Activated CD8-positive, alpha-beta memory T cell treated with anti-CD3 and anti-CD28 coated beads for 36 hours (primary cell): ENCODE measurements around the gene XYLT1. TPM values are rescaled to one million over a fixed set of nuclear protein-coding genes. Genes with fewer than 3 reads are reported as not detected.

Experiments
- CTCF ChIA-PET: fragments of 350-600 bp; sonication (Branson Sonifier 250); formaldehyde crosslinking; loops from one replicate; lab custom pipeline; 2021; ENCODE audit warnings: antibody characterized with exemption; lab: Charles Lee
- POLR2A ChIA-PET: fragments of 350-600 bp; sonication (Branson Sonifier 250); formaldehyde crosslinking; loops from one replicate; lab custom pipeline; 2021; ENCODE audit warnings: antibody characterized with exemption; lab: Charles Lee
- total RNA-seq, 2 experiments: library from RNA; stranded (reverse); gene quantifications; one replicate each; pipeline ENCODE4 v1.2.3, GENCODE V29; 2021

XYLT1 gene
- total RNA-seq, 2 experiments from 2014 or later = 4.9 to 5.2 TPM

- ChIA-PET POLR2A (no interaction called here), CTCF (interaction anchor here (0.7 to 1.1 kb wide), 2 partner anchors 11 to 93 kb away, joined by 3 read pairs; no protein-coding TSS in a partner anchor)
Measured at GRCh38 chr16:17272716-17273115, 198.0 kb downstream of the XYLT1 start.

- ChIA-PET POLR2A (interaction anchor here (0.7 kb wide), 1 partner anchor 34 kb away, joined by 3 read pairs; no protein-coding TSS in a partner anchor), CTCF (no interaction called here)
Measured at GRCh38 chr16:17271687-17272086, 199.1 kb downstream of the XYLT1 start.

- POLR2A ChIA-PET = no interaction called here
Measured at GRCh38 chr16:17270683-17271109, 200.1 kb downstream of the XYLT1 start.

GRCh38 chr16:17270111-17270510, 200.6 kb downstream of the XYLT1 start:
- ChIA-PET POLR2A (no interaction called here), CTCF (no interaction called here)

More at GRCh38 chr16:17270683-17271109, 200.1 kb downstream of the XYLT1 start:
- CTCF ChIA-PET = interaction anchor here (0.6 kb wide), 1 partner anchor 74 kb away, joined by 3 read pairs; no protein-coding TSS in a partner anchor

- ChIA-PET POLR2A (no interaction called here), CTCF (interaction anchor here (0.6 kb wide), 1 partner anchor 78 kb away, joined by 3 read pairs; no protein-coding TSS in a partner anchor)
Measured at GRCh38 chr16:17269439-17269838, 201.3 kb downstream of the XYLT1 start.

GRCh38 chr16:17266608-17267313, 204.0 kb downstream of the XYLT1 start:
- ChIA-PET POLR2A (no interaction called here), CTCF (no interaction called here)

GRCh38 chr16:17265154-17265553, 205.6 kb downstream of the XYLT1 start:
- ChIA-PET POLR2A (no interaction called here), CTCF (no interaction called here)

GRCh38 chr16:17261197-17261858, 209.4 kb downstream of the XYLT1 start:
- ChIA-PET CTCF (interaction anchor here (1.3 kb wide), 1 partner anchor 11 kb away, joined by 3 read pairs; no protein-coding TSS in a partner anchor), POLR2A (no interaction called here)

GRCh38 chr16:17260276-17260849, 210.4 kb downstream of the XYLT1 start:
- POLR2A ChIA-PET = no interaction called here
- CTCF ChIA-PET = interaction anchor here (0.7 kb wide), 1 partner anchor 191 kb away, joined by 3 read pairs; no protein-coding TSS in a partner anchor

GRCh38 chr16:17259751-17260270, 210.9 kb downstream of the XYLT1 start:
- CTCF ChIA-PET = interaction anchor here (0.7 kb wide), 1 partner anchor 191 kb away, joined by 3 read pairs; no protein-coding TSS in a partner anchor
- POLR2A ChIA-PET = no interaction called here

GRCh38 chr16:17258848-17259713, 211.7 kb downstream of the XYLT1 start:
- POLR2A ChIA-PET = no interaction called here
- CTCF ChIA-PET = no interaction called here

- ChIA-PET POLR2A (no interaction called here), CTCF (no interaction called here)
Measured at GRCh38 chr16:17258077-17258599, 212.6 kb downstream of the XYLT1 start.

GRCh38 chr16:17257426-17258023, 213.2 kb downstream of the XYLT1 start:
- CTCF ChIA-PET = no interaction called here
- POLR2A ChIA-PET = no interaction called here

GRCh38 chr16:17252701-17253100, 218.1 kb downstream of the XYLT1 start:
- ChIA-PET POLR2A (no interaction called here), CTCF (interaction anchor here (0.6 kb wide), 1 partner anchor 1797 kb away, joined by 4 read pairs; no protein-coding TSS in a partner anchor)

GRCh38 chr16:17252064-17252463, 218.7 kb downstream of the XYLT1 start:
- POLR2A ChIA-PET = no interaction called here

GRCh38 chr16:17251496-17251895, 219.3 kb downstream of the XYLT1 start:
- ChIA-PET CTCF (no interaction called here), POLR2A (no interaction called here)

More at GRCh38 chr16:17252064-17252463, 218.7 kb downstream of the XYLT1 start:
- CTCF ChIA-PET = no interaction called here

GRCh38 chr16:17246974-17247732, 223.6 kb downstream of the XYLT1 start:
- POLR2A ChIA-PET = no interaction called here
- CTCF ChIA-PET = no interaction called here
